CD4-positive, alpha-beta T cell treated with Interleukin-6 for 4 hours (primary cell): ENCODE results near the gene PARVA.

ENCODE experiments used
- DNase-seq: peaks from one replicate; pipeline ENCODE4 v3.0.0-alpha.2; 2020; ENCODE audit warnings: mixed read lengths

The PARVA gene

DNA sequence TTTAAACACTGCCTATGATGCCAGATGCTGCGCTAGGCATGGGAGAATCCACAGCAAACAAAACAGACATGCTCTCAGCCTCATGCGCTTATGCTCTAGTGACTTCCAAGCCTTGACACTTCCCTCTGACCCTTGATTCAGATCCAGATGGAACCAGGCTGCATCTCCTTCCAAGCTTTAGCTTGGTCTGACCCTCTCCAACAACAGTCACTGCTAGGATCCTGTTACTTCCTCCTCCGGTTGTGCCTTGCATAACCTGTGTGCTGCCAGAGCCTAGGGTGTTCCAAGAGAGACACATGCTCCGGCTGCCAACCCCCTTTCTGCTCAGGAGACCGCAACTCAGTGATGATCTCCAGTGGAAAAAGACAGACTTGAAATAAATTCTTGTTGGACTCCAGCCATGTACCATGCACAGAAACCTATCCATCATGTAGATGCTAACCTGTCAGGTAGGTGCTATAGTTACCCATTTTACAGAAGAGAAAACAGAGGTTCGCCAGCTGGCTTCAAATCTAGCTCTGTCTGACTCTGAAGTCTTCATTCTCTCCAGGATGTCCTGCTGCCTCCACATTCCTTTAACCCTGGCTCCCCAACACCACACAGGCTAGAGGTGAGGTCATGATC is 160.5 kb downstream of the PARVA start:
- DNase-seq, result no peak

- no peak for DNase-seq
Observed at GRCh38 chr11:12538889-12539421, 161.6 kb downstream of the PARVA start.

DNA sequence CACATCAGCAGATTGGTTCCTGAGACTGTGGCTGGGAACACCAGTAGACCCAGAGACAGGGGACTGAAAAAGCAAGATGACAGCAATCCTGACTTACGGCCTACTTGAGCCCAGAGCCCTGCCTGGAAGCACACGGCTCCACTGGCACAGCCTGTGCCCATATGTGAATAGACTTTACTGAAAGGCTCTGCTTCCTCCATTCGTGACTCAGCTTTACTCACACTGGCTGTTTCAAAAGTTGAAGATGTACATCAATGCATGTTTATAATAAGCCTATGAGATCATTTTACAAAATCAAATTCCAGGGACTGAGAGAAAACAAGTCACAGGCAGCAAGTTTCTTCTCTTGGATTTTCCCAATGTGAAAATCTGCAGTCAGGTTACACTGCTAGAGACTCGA is 162.2 kb downstream of the PARVA start:
- DNase-seq, result no peak

DNA sequence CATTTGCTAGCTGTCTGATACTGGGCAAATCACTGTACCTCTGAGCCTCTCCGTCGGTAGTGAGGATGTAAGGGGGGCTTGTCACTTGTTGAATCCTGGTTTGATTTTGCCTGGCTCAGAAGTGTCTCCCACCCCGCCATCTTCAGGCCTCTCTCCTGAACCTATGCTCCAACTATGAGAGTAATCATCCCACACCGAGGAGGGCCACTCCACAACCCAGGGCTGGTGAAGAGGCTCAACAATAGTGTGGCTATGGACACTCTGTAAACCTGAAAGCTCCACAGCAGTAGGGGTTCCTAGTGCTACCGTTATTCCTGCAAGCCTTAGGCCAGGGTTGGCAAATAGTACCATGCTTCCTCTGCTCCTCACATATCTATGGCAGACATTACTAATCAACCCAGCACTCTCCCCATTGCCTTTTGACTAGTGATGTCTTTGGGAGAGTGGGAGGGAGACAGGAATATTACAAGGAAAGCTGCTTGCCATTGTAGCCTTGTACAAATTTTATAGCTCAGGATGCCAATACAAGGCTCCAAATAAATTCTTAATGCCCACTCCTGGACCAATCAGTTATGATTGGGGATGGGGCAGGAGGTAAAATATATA is 162.8 kb downstream of the PARVA start:
- no peak for DNase-seq

DNA sequence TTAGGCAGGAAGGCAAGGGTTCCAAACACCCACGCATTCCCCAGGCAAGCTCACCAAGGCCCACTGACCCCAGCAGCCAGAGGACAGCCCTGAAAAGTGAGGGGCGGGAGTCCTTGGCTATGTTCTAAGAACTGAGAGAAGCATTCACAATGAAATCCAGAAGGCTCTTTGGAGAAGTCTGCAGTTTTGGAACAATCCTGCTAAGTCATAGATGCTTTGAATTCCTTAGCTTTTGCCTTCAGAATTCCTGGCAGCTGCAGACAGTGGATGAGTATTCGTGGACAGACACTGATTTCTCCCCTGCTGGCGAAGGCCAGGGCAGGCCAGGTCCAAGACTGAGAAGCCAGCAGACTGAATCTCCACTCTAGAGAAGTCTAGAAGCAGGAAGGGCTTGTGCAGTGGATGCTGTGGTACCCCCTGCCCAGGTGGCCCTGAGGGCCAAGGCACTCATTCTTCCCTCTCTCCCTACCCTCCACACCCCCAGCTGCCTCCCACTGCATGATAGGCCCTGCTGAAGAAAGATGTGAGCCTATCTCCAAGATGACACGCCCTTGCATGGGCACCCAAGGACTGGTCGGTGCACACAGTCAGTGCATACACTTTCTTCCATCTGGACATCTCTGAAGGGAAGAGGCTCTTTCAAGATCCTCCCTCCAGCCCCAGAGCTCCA is 163.7 kb downstream of the PARVA start:
- DNase-seq, result no peak

DNA sequence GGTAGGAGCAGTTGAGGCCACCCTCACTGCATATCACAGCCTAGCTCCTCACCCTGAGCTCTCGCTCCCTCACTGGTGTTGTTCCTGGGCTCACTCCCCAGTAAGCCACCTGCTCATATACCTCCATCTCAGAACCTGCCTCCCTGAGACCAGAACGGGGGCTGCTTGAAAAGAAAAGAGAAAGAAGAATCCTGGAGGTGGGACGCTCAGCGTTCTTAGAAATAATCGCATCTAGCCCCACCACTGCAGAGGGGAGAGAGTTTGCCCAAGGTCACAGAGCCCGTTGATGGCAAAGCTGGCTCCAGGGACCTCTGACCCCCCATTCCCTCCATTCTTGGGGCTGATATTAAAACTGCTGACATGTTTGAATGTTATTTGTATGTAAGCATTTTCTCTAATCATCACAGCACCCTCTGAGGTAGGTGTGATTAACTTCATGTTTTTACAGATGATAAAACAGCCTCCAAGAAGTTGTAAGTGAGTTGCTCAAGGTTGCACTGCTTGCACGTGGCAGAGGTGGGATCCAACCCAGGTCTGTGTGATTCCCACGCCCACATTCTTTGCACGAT is 164.3 kb downstream of the PARVA start:
- DNase-seq, result no peak

DNA sequence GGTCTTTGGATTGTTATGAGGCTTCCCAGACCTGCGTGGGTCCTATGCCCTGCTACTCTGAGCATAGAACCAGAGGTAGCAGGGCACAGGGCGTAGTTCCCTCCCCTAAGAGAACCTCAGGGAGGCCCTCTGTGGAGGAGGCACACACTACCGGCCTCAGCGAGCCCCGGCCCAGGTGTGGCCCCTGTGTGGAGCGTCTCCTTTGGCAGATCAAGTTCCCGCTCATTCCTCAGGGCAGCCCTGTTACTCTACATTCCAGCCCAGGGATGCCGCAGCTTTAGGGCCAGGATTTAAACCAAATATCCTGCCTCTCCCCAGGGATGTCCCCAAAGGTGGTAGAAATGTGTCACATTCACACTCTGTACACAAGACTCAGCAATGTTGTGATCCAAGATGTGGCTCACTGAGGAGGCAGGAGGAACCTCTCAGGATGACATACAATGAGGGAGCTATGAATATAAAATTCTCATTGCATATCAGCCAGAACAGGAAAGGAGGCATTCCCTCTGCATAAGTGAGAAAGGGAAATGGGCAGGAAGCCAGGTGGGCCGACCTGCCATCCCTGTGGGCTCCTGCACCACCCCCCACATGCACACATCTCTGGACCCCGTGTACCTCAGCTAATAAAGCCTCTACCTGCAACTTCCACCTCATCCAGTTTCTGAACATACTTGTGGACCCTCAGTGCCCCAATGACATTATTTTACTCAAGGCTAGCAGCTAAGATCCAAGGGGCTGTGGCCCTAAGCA is 165.0 kb downstream of the PARVA start:
- no peak for DNase-seq

DNA sequence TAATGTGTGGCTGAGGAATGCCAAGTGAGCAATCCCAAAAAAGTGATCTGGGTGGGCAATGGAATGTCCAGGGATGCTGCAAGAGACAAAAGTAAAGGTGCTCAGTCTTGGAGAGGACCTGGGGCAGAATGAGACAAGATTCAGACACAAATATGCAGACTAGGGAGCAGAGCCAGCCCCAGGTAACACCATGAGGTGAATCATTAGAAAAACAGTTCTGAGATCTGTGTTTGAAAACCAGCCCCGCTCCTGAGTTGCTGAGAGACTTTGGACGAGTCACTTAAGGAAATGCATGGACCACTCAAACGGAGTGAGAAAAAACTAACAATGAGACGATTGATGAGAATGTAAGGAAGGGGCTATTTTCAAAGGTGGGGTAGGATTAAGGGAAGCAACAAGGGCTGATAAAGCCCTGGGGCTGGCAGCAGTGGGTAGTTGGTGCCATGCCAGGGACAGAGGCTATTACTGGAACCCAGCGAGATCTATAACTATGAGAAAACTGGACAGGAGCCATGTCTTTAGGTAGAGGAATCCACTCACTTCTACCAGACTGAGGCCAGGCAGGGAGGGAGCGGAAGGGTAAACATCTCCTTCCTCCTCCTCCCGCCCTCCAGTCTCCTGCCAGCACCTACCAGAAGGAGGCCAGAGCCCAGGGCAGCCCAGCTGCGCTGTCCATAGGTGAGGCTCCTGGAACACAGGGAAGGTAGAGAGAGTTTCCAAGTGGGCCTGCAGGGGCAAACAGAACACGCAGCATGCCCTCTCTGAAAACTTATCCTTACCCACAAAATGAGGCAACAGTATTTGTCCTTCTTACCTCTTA is 166.4 kb downstream of the PARVA start:
- DNase-seq, result no peak

DNA sequence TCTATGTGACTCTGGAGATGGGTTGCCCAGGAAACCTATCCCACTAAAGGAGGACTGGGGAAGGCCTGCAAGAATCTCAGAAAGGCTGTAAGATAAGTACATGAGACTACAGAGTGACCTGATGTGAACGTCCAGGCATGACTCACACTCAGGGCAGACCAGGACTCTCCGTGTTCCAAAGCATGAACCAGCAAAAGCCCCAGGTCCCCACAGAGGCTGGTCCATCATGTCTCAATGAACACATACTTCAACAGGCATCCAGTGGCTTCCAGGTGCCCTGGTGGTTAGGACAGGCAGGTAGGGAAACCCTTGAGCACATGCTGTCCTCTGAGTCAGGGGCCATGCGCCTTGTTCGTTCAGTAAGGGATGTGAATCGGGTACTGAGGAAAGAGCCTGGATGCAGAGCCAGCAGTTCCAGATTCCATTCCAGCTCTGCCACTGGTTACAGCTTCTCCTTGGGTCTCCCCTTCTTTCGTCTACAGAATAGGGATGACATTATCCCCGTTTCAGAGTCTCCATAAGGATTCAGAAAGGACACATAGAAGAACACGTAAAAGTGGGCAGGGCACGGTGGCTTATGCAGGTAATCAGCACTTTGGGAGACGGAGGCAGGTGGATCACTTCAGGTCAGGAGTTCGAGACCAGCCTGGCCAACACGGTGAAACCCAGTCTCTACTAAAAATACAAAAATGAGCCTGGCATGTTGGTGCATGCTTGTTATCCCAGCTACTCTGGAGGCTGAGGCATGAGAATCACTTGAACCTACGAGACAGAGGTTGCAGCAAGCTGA is 167.8 kb downstream of the PARVA start:
- no peak for DNase-seq

DNA sequence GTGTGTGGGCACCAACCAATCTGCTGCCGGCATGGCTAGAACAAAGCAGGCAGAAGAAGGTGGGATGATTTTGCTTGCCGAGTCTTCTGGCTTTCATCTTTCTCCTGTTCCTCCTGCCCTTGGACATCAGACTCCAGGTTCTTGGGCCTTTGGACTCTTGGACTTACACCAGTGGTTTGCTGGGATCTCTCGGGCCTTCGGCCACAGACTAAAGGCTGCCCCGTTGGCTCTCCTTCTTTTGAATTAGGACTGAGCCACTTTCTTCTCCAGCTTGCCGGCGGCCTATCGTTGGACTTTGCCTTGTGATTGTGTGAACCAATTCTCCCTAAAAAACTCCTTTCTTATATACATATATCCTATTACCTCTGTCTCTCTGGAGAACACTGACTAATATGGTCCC is 168.8 kb downstream of the PARVA start:
- no peak for DNase-seq

- DNase-seq, result no peak
Observed at GRCh38 chr11:12546660-12547059, 169.3 kb downstream of the PARVA start.

- no peak for DNase-seq
Observed at GRCh38 chr11:12547953-12548650, 170.7 kb downstream of the PARVA start.

DNA sequence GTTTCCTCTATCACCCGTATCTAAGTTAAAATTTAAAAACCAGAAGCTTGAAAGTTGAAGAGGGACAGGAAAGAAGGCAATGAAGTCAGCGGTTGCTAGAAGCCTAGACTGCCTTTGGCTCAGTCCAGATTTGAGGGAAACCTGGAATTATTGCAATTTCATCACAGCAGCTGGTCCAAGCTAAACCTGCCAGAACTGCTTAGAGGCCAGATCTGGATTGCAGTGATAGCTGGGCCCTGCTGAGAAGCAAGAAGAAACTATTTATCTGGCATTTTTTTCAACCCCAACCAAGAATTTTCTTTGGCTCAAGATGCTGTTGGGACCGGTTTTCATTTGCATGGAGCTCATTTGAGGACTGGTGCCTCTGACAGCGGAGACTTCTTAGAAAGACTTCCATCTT is 175.3 kb downstream of the PARVA start:
- no peak for DNase-seq

DNA sequence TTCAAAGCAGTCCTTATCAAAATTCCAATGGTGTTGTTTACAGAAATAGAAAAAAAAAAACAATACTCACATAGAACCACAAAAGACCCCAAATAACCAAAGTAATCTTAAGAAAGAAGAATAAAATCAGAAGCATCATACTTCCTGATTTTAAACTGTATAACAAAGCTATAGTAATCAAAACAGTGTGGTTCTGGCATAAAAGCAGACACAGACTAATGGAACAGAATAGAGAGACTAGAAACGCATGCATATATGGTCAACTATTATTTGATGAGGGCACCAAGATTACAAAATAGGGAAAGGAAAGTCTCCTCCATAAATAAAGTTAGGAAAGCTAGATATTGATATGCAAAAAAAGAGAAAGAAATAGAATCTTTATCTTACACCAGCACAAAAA is 176.8 kb downstream of the PARVA start:
- DNase-seq, result no peak

DNA sequence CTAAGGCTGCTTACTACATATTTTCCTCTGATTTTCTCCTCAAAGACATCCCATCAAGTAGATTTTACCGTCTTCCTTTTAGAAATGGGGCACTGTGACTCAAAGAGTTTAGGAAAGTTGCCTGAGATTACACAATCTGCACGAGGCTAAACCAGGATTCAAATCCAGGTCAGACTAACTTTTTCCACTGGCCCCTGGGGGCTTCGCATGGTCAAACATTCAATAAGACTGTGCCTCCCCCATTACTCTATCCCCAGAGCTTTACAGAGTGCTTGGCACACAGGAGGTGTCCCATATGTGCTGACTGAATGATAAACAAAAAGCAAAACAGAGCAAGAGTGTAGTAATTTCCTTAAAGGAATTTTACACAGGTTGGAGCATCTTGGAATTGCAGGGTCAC is 178.8 kb downstream of the PARVA start:
- DNase-seq, result no peak

DNA sequence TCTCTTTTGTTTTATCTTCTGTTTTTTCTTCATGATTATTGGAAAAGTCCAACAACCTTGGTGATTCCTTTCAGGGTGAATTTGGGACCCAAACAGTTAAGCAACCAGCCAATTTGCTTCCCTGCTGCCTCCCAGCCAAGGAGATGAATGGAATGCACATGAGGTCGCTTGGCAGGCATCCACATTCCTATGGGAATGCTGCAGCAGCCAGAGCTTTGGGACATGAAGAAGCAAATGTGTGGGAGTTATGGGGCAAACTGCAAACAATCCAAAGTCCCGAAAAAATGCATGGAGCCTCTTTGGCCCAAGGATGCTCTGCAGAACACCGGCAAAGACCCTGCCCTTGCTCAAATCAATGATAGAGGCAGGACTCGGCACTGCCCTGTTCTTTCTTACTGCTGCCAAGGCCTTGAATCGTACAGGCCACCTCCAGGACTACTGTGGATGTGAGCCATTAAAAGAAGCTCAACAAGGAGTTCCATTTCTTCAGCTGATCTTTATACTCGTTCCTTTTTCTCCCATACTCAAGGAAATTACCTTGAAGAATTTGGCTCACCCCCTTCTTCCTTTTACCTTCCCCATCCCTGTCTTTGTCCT is 179.5 kb downstream of the PARVA start:
- DNase-seq, result no peak

- no peak for DNase-seq
Observed at GRCh38 chr11:12559011-12559410, 181.6 kb downstream of the PARVA start.

DNA sequence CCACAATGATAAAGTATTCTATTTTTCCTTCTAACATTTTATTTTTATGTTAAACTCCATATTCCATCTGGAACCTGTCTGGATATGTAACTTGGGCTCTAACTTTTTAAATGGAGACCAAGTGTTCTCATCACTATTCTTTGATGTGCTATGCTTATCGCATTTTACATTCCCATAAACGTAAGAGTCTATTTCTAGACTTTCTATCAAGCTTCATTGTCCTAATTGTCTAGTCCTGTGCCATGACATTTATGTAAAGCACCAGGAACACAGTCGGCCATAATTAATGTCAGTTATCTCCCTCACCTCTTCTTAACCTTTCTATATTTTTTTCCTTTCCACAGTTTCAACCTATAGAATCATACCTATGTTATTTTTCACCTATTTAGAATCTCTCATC is 183.0 kb downstream of the PARVA start:
- no peak for DNase-seq

DNA sequence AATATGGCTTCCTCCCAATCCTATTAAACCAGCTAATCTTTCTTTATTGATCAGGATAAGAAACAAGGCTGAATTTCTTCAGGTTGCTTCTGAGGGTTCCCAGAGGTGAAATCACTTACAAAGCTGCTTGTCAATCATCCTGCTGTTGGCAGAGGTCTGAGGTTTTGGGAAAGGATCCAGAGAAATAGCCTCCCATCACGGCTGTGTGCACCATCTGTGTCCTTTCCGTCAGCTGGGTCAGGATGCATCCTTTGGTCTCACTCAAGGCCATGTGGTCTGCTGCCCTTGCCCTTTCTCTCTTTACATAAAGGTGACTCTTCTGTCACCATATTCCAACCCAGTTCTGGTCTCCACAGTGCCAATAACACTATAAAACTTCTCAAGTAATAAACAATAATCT is 183.5 kb downstream of the PARVA start:
- no peak for DNase-seq

GRCh38 chr11:12564012-12564411 is 186.6 kb downstream of the PARVA start:
- no peak for DNase-seq
